A673 (cell line): Measurements from ENCODE around the gene CHCHD3. TPM values are rescaled to one million over a fixed set of nuclear protein-coding genes. Genes with fewer than 3 reads are reported as not detected.

Experiments
- BruUV-seq: library from RNA; stranded (reverse); fragments of 400-500 nt; replicated peaks from 2 replicates; lab custom pipeline; 2021; lab: Mats Ljungman, UMichigan
- CTCF ChIA-PET: fragments of 300-600 bp; sonication (Branson Sonifier 250); formaldehyde crosslinking; loops from one replicate; lab custom pipeline; 2022; ENCODE audit warnings: antibody characterized with exemption; lab: Charles Lee
- POLR2A ChIA-PET: fragments of 300-600 bp; sonication (Branson Sonifier 250); formaldehyde crosslinking; loops from one replicate; lab custom pipeline; 2022; ENCODE audit warnings: antibody characterized with exemption; ENCODE audit not compliant: low non-redundant PET; lab: Charles Lee
- DNase-seq: peaks from one replicate; pipeline ENCODE4 v3.0.0-alpha.2; 2015; ENCODE audit warnings: low spot score
- H3K27ac ChIP-seq: fragments of 200-600 bp; sonication (generic); 2 replicates; pipeline ENCODE4 v1.5.1; 2016; ENCODE audit warnings: mixed run types, low read depth, mild to moderate bottlenecking, mixed read lengths, antibody characterized with exemption, low read length; ENCODE audit not compliant: poor library complexity, severe bottlenecking
- H3K27me3 ChIP-seq: fragments of 200-600 bp; sonication (generic); replicated peaks from 2 replicates; pipeline ENCODE4 v1.6.1; 2017; ENCODE audit warnings: mixed run types, low read depth, mild to moderate bottlenecking, mixed read lengths, antibody characterized with exemption, low read length; ENCODE audit not compliant: insufficient read depth, poor library complexity
- H3K36me3 ChIP-seq: fragments of 200-600 bp; sonication (generic); 2 replicates; pipeline ENCODE4 v1.6.1; 2016; ENCODE audit warnings: mixed run types, mild to moderate bottlenecking, mixed read lengths, antibody characterized with exemption, low read length; ENCODE audit not compliant: insufficient read depth, poor library complexity, severe bottlenecking
- H3K4me1 ChIP-seq: fragments of 200-600 bp; sonication (generic); 2 replicates; pipeline ENCODE4 v1.6.1; 2017; ENCODE audit warnings: mixed run types, mild to moderate bottlenecking, mixed read lengths, antibody characterized with exemption, low read length; ENCODE audit not compliant: insufficient read depth, poor library complexity, severe bottlenecking
- H3K4me3 ChIP-seq: fragments of 200-600 bp; sonication (generic); 2 replicates; pipeline ENCODE4 v1.5.1; 2016; ENCODE audit warnings: low read depth, mixed run types, mild to moderate bottlenecking, mixed read lengths, low read length; ENCODE audit not compliant: poor library complexity, severe bottlenecking
- H3K9me3 ChIP-seq: fragments of 200-600 bp; sonication (generic); 2 replicates; pipeline ENCODE4 v1.6.1; 2016; ENCODE audit warnings: mixed run types, low read depth, mild to moderate bottlenecking, mixed read lengths, antibody characterized with exemption, low read length; ENCODE audit not compliant: poor library complexity, severe bottlenecking
- CTCF ChIP-seq: fragments of 300-800, 200-600 bp; sonication (generic); conservative IDR thresholded peaks from 2 replicates; pipeline ENCODE4 v1.5.1; 2017; ENCODE audit warnings: low read depth, mild to moderate bottlenecking, antibody characterized with exemption, low read length, moderate library complexity, mixed read lengths
- EZH2 ChIP-seq: fragments of 200-600 bp; sonication (generic); IDR thresholded peaks from 2 replicates; pipeline ENCODE4 v1.6.1; 2017; ENCODE audit warnings: borderline replicate concordance, low read depth, mild to moderate bottlenecking, mixed read lengths, antibody characterized with exemption, low read length; ENCODE audit not compliant: poor library complexity, severe bottlenecking
- intact Hi-C: fragments of 100-400 bp; cut with micrococcal nuclease; formaldehyde crosslinking; loops from one replicate; pipeline ENCODE4 v1.10.0; 2022; ENCODE audit not compliant: unreplicated experiment
- total RNA-seq: library from RNA; stranded (reverse); gene quantifications from 2 replicates; pipeline ENCODE4 v1.2.3, GENCODE V29; 2021

Gene CHCHD3
- total RNA-seq, 1 experiment from 2014 or later, result 128 TPM

DNA sequence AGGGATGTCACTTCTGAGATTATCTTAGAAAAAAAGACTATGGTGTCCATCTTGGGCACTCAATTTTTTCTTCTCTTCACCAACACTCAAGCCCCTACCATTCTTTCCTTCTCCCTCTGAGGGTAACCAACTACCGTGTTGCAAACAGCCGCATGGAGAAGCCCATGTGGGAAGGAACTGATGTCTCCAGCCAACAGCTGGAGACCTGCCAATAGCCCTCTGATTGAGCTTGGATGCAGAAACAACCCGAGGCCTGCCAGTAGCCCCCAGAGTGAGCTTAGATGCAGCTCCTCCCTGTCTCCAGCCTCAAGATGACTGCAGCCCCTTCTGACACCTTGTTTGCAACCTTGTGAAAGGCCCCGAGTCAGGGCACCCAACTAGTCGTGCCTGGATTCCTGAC lies 36.4 kb upstream of the CHCHD3 start:
- no peaks in the 10 kb centered on the region for H3K9me3 ChIP-seq
- POLR2A ChIA-PET, result no interaction called here
- H3K27me3 ChIP-seq, result peaks cover 19% of the 10 kb centered on the region
- no peaks in the 10 kb centered on the region for H3K4me1 ChIP-seq
- CTCF ChIA-PET, result interaction anchor here (0.6 kb wide), 1 partner anchor 64 kb away, joined by 4 read pairs; no protein-coding TSS in a partner anchor
- no peak for DNase-seq
- TF ChIP-seq EZH2, result no peak
- no peak for TF ChIP-seq CTCF
- H3K27ac ChIP-seq, result no peak overlapping the region
- no peak overlapping the region for H3K4me3 ChIP-seq
- intact Hi-C loops, result no loop called here
- H3K36me3 ChIP-seq, result no peaks in the 10 kb centered on the region
- BruUV-seq, result no TSS peak

GRCh38 chr7:133117452-133117851 lies 35.6 kb upstream of the CHCHD3 start:
- Histone ChIP-seq H3K9me3 (no peaks in the 10 kb centered on the region), H3K27me3 (peaks cover 21% of the 10 kb centered on the region), H3K4me3 (no peak overlapping the region), H3K4me1 (no peaks in the 10 kb centered on the region), H3K27ac (no peak overlapping the region), H3K36me3 (no peaks in the 10 kb centered on the region)
- TF ChIP-seq CTCF (no peak), EZH2 (no peak)
- no TSS peak for BruUV-seq
- POLR2A ChIA-PET, result no interaction called here
- CTCF ChIA-PET, result no interaction called here
- DNase-seq, result peak; percentile 33
- intact Hi-C loops, result no loop called here

DNA sequence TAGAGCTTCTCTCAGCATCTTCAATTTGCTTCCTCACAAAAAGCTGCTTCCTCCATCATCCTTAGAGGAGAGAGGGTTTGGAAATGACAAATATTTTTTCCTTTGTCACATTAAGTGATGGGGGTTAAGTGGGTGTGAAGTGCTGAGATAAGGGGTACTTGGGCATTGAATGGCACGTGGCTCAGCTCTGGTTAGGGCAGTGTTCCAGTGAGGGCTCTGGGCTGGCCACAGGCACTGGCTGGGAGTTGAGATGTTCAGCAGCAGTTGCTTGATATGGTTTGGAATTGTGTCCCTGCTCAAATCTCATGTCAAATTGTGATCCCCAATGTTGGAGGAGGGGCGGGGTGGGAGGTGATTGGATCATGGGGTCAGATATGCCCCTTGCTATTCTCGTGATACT lies 33.7 kb upstream of the CHCHD3 start:
- no peak for TF ChIP-seq EZH2
- POLR2A ChIA-PET, result no interaction called here
- H3K4me1 ChIP-seq, result no peaks in the 10 kb centered on the region
- DNase-seq, result no peak
- H3K9me3 ChIP-seq, result no peaks in the 10 kb centered on the region
- no peaks in the 10 kb centered on the region for H3K36me3 ChIP-seq
- no peak overlapping the region for H3K4me3 ChIP-seq
- no TSS peak for BruUV-seq
- peaks cover 21% of the 10 kb centered on the region for H3K27me3 ChIP-seq
- H3K27ac ChIP-seq, result no peak overlapping the region
- intact Hi-C loops, result no loop called here
- CTCF ChIA-PET, result no interaction called here

DNA sequence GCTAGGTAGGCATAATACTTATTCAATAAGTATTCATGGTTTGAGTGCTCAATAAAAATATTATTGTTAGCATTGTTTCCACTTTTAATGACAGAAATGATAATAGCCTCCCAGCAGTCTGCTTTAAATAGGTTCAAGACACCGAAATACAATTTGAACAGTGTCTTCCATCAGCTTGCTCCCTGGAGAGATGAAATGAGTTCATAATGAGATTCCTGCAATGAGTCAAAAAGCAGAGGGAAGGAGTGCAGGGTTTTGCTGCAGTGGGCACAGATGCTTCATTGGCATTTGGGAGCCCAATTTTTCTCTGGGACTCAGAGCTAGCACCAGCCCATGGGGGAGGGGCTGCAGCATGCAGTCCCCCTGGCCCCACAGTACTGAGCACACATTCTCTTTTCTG lies 32.6 kb upstream of the CHCHD3 start:
- no peak for TF ChIP-seq EZH2
- TF ChIP-seq CTCF, result no peak
- ChIA-PET POLR2A (no interaction called here), CTCF (no interaction called here)
- intact Hi-C loops, result no loop called here
- no TSS peak for BruUV-seq
- H3K4me1 ChIP-seq, result no peaks in the 10 kb centered on the region
- peak; percentile 19 for DNase-seq
- H3K27me3 ChIP-seq, result peaks cover 25% of the 10 kb centered on the region
- H3K9me3 ChIP-seq, result no peaks in the 10 kb centered on the region
- no peak overlapping the region for H3K4me3 ChIP-seq
- no peak overlapping the region for H3K27ac ChIP-seq
- H3K36me3 ChIP-seq, result no peaks in the 10 kb centered on the region
